SK-N-SH (cell line): ENCODE data around the gene MRPL51. TPM values are rescaled to one million over a fixed set of nuclear protein-coding genes. Genes with fewer than 3 reads are reported as not detected.

Source experiments
- CTCF ChIA-PET: fragments of 300-600, 350-600 bp; formaldehyde crosslinking; extraction: SDS; loops from one replicate; lab custom pipeline; 2021; lab: Yijun Ruan, JAX
- POLR2A ChIA-PET: fragments of 350-600 bp; sonication (Branson Sonifier 250); formaldehyde crosslinking; extraction: SDS; loops from one replicate; lab custom pipeline; 2020; ENCODE audit warnings: antibody characterized with exemption, inconsistent platforms; lab: Yijun Ruan, JAX
- DNase-seq: peaks from one replicate; pipeline ENCODE4 v3.0.0; 2012
- H2AFZ ChIP-seq: fragments of 200-600 bp; sonication (generic); 2 replicates; pipeline ENCODE4 v1.8.1; 2016; ENCODE audit warnings: antibody characterized with exemption, mild to moderate bottlenecking, low read depth
- H3F3A ChIP-seq: fragments of 200-600 bp; sonication (generic); replicated peaks from 2 replicates; pipeline ENCODE3; 2016; ENCODE audit warnings: antibody characterized with exemption, mild to moderate bottlenecking; ENCODE audit not compliant: insufficient read depth
- H3K27ac ChIP-seq, 2 experiments: fragments of 200-500 bp in 1 of 2; fragments of 200-600 bp in 1 of 2; sonication (Bioruptor generic) in 1 of 2; sonication (generic), shearing (Covaris generic) in 1 of 2; 2 replicates each; pipeline versions ENCODE4 v1.5.1 to v1.6.1; 2014 to 2016; ENCODE audit warnings: low read depth in 2 of 2, inconsistent platforms in 1 of 2, low read length in 1 of 2, mild to moderate bottlenecking in 1 of 2, mixed read lengths in 1 of 2
- H3K27me3 ChIP-seq: fragments of 200-600 bp; sonication (generic), shearing (Covaris generic); 2 replicates; pipeline ENCODE4 v1.6.1; 2016; ENCODE audit warnings: mixed run types; ENCODE audit not compliant: insufficient read depth
- H3K36me3 ChIP-seq, 2 experiments: fragments of 200-500 bp in 1 of 2; fragments of 200-600 bp in 1 of 2; sonication (Bioruptor generic) in 1 of 2; sonication (generic) in 1 of 2; replicated peaks in 1 of 2; 2 replicates each; pipeline versions ENCODE3 to v1.5.1; 2014 to 2016; ENCODE audit warnings: low read length in 1 of 2, mild to moderate bottlenecking in 1 of 2; ENCODE audit not compliant: insufficient read depth in 2 of 2, control insufficient read depth in 1 of 2
- H3K4me1 ChIP-seq, 2 experiments: fragments of 200-500 bp in 1 of 2; fragments of 200-600 bp in 1 of 2; sonication (Bioruptor generic) in 1 of 2; sonication (generic), shearing (Covaris generic) in 1 of 2; 2 replicates each; pipeline versions ENCODE4 v1.5.1 to v1.6.1; 2014 to 2016; ENCODE audit warnings: low read depth in 1 of 2, low read length in 1 of 2, mixed run types in 1 of 2; ENCODE audit not compliant: insufficient read depth in 2 of 2, control insufficient read depth in 1 of 2
- H3K4me2 ChIP-seq: fragments of 200-600 bp; sonication (generic), shearing (Covaris generic); 2 replicates; pipeline ENCODE4 v1.6.1; 2017; ENCODE audit warnings: mixed run types
- H3K4me3 ChIP-seq, 2 experiments: fragments of 200-500 bp in 1 of 2; fragments of 200-600 bp in 1 of 2; sonication (Bioruptor generic) in 1 of 2; sonication (generic), shearing (Covaris generic) in 1 of 2; 2 replicates each; pipeline versions ENCODE4 v1.5.1 to v1.8.1; 2014 to 2016; ENCODE audit warnings: low read depth in 2 of 2, inconsistent platforms in 1 of 2, low read length in 1 of 2, mild to moderate bottlenecking in 1 of 2, mixed read lengths in 1 of 2, moderate library complexity in 1 of 2
- H3K79me2 ChIP-seq: fragments of 200-600 bp; sonication (generic); 2 replicates; pipeline ENCODE4 v1.8.1; 2017; ENCODE audit warnings: mild to moderate bottlenecking; ENCODE audit not compliant: insufficient read depth
- H3K9ac ChIP-seq: fragments of 200-600 bp; sonication (generic); 2 replicates; pipeline ENCODE4 v1.6.1; 2017; ENCODE audit warnings: mixed run types
- H3K9me2 ChIP-seq: fragments of 200-600 bp; sonication (generic); 2 replicates; pipeline ENCODE4 v1.6.1; 2017; ENCODE audit warnings: mixed run types
- H3K9me3 ChIP-seq: fragments of 200-600 bp; sonication (generic); 2 replicates; pipeline ENCODE4 v1.6.1; 2017; ENCODE audit warnings: mixed run types, mild to moderate bottlenecking, moderate library complexity
- H4K20me1 ChIP-seq: fragments of 200-600 bp; sonication (generic); 2 replicates; pipeline ENCODE4 v1.6.1; 2017; ENCODE audit warnings: mild to moderate bottlenecking, mixed run types; ENCODE audit not compliant: insufficient read depth
- CHD2 ChIP-seq: fragments of 150-350 bp; IDR thresholded peaks from 2 replicates; pipeline ENCODE4 v1.6.1; 2018; ENCODE audit warnings: low read length; ENCODE audit not compliant: partially characterized antibody
- JUND ChIP-seq: IDR thresholded peaks from 2 replicates; pipeline ENCODE4 v1.4.0; 2012
- POLR2AphosphoS5 ChIP-seq: IDR thresholded peaks from 2 replicates; pipeline ENCODE4 v1.6.1; 2012; ENCODE audit warnings: low read depth, low read length
- SIN3A ChIP-seq: IDR thresholded peaks from 2 replicates; pipeline ENCODE4 v1.6.1; 2012; ENCODE audit warnings: low read depth, mild to moderate bottlenecking, low read length, moderate library complexity, borderline replicate concordance
- TEAD4 ChIP-seq: IDR thresholded peaks from 2 replicates; pipeline ENCODE4 v1.4.0; 2012; ENCODE audit warnings: mild to moderate bottlenecking, borderline replicate concordance; ENCODE audit not compliant: insufficient read depth
- WGBS: methylation state at CpG from one replicate; pipeline ENCODE4 v1.1.6; 2017; ENCODE audit warnings: low lambda C conversion rate; 5-methylcytosine and 5-hydroxymethylcytosine counted together
- polyA plus RNA-seq, 3 experiments: library from polyadenylated mRNA; depleted of rRNA; stranded (reverse); fragments of >200 nt; gene quantifications; 2 replicates each; pipeline ENCODE4 v1.2.3, GENCODE V29; 2012
- TF ChIP-seq, protein P1 (sequence below): IDR thresholded peaks from 2 replicates; pipeline ENCODE4 v1.4.0; 2012; ENCODE audit warnings: low read depth, borderline replicate concordance

The MRPL51 gene
- polyA plus RNA-seq, 1 of the 3 experiments (the other 2 are of a cell fraction), result 189 TPM

DNA sequence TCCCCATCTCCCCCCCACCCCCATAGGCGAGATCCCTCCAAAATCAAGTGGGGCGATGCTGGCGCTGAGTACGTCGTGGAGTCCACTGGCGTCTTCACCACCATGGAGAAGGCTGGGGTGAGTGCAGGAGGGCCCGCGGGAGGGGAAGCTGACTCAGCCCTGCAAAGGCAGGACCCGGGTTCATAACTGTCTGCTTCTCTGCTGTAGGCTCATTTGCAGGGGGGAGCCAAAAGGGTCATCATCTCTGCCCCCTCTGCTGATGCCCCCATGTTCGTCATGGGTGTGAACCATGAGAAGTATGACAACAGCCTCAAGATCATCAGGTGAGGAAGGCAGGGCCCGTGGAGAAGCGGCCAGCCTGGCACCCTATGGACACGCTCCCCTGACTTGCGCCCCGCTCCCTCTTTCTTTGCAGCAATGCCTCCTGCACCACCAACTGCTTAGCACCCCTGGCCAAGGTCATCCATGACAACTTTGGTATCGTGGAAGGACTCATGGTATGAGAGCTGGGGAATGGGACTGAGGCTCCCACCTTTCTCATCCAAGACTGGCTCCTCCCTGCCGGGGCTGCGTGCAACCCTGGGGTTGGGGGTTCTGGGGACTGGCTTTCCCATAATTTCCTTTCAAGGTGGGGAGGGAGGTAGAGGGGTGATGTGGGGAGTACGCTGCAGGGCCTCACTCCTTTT lies 44.0 kb upstream of the MRPL51 start:
- Histone ChIP-seq H2AFZ (no peak overlapping the region), H4K20me1 (peaks cover 55% of the 10 kb centered on the region), H3K4me2 (peak overlapping the region; percentile 100), H3K4me1 (peaks cover 10 to 31% of the 10 kb centered on the region in 2 experiments; a peak in 3 of 4 replicates), H3K27ac (peak overlapping the region; percentile 95 to 96), H3K36me3 (peaks cover 36 to 52% of the 10 kb centered on the region in 2 experiments), H3K9me2 (no peaks in the 10 kb centered on the region), H3K27me3 (no peaks in the 10 kb centered on the region), H3K79me2 (peaks cover 53% of the 10 kb centered on the region), H3K4me3 (peak overlapping the region; percentile 93 to 97), H3K9ac (peak overlapping the region; percentile 99), H3K9me3 (no peaks in the 10 kb centered on the region), H3F3A (peaks cover 78% of the 10 kb centered on the region)
- ChIA-PET POLR2A (interaction anchor here (1.7 to 5.4 kb wide), 4 partner anchors 8 to 67 kb away, joined by 6 to 73 read pairs (median 12); partner anchors contain the start of genes NOP2 and VAMP1), CTCF (interaction anchor here (0.6 to 9.4 kb wide), 36 partner anchors 8 to 549 kb away, joined by 3 to 228 read pairs (median 4); partner anchors contain the start of genes IFFO1, MRPL51, NOP2 and TNFRSF1A)
- WGBS, result 60% methylated on average over 12 of the region's 19 CpGs
- TF ChIP-seq JUND (peak; percentile 4; the same call in 1 of the 2 replicates), TEAD4 (no peak)
- no peak for DNase-seq

GRCh38 chr12:6535960-6536847 lies 43.1 kb upstream of the MRPL51 start:
- H4K20me1 ChIP-seq, result peaks cover 55% of the 10 kb centered on the region
- peak overlapping the region; percentile 100 for H3K4me2 ChIP-seq
- peaks cover 58% of the 10 kb centered on the region for H3K79me2 ChIP-seq
- H3K9me2 ChIP-seq, result no peaks in the 10 kb centered on the region
- peaks cover 15 to 34% of the 10 kb centered on the region in 2 experiments; a peak in 3 of 4 replicates for H3K4me1 ChIP-seq
- peak overlapping the region; percentile 93 to 97 for H3K4me3 ChIP-seq
- peaks cover 43 to 46% of the 10 kb centered on the region in 2 experiments for H3K36me3 ChIP-seq
- no peak overlapping the region for H2AFZ ChIP-seq
- H3K27me3 ChIP-seq, result no peaks in the 10 kb centered on the region
- ChIA-PET CTCF (interaction anchor here (0.9 to 9.4 kb wide), 6 partner anchors 12 to 71 kb away, joined by 3 to 228 read pairs (median 6); partner anchors contain the start of gene IFFO1), POLR2A (interaction anchor here (0.6 to 5.4 kb wide), 8 partner anchors 7 to 153 kb away, joined by 3 to 73 read pairs (median 12); partner anchors contain the start of genes MRPL51, NOP2, VAMP1 and ZNF384)
- H3K9ac ChIP-seq, result peak overlapping the region; percentile 99
- TF ChIP-seq CHD2 (no peak), SIN3A (no peak), POLR2AphosphoS5 (peak; percentile 39; the same call in 1 of the 2 replicates)
- TF ChIP-seq, protein P1, sequence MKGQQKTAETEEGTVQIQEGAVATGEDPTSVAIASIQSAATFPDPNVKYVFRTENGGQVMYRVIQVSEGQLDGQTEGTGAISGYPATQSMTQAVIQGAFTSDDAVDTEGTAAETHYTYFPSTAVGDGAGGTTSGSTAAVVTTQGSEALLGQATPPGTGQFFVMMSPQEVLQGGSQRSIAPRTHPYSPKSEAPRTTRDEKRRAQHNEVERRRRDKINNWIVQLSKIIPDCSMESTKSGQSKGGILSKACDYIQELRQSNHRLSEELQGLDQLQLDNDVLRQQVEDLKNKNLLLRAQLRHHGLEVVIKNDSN, result no peak
- peaks cover 84% of the 10 kb centered on the region for H3F3A ChIP-seq
- 18% methylated on average over 9 of the region's 10 CpGs for WGBS
- no peaks in the 10 kb centered on the region for H3K9me3 ChIP-seq
- DNase-seq, result no peak
- H3K27ac ChIP-seq, result peak overlapping the region; percentile 95 to 96
